Spinal cord (tissue), 10 donors: Measurements from ENCODE around the gene MORF4L2. TPM values are rescaled to one million over a fixed set of nuclear protein-coding genes. Genes with fewer than 3 reads are reported as not detected.

Experiments used
- DNase-seq, 6 donors: peaks; one replicate each; pipeline versions ENCODE4 v3.0.0 to v3.0.0-alpha.2; 2013 to 2015; ENCODE audit warnings: low spot score in 6 of 6, low read depth in 4 of 6
- H3K27ac ChIP-seq: one replicate; pipeline ENCODE4 v1.5.1; 2013; ENCODE audit warnings: low read depth, low read length, control low read depth
- H3K27me3 ChIP-seq: one replicate; pipeline ENCODE4 v1.6.1; 2013; ENCODE audit warnings: low read length; ENCODE audit not compliant: control insufficient read depth, insufficient read depth
- H3K36me3 ChIP-seq: one replicate; pipeline ENCODE4 v1.6.1; 2013; ENCODE audit warnings: low read length; ENCODE audit not compliant: control insufficient read depth, insufficient read depth
- H3K4me1 ChIP-seq: one replicate; pipeline ENCODE4 v1.6.1; 2013; ENCODE audit warnings: low read length; ENCODE audit not compliant: control insufficient read depth, insufficient read depth
- H3K4me3 ChIP-seq: one replicate; pipeline ENCODE4 v1.5.1; 2013; ENCODE audit warnings: low read depth, low read length, control low read depth
- H3K9me3 ChIP-seq: one replicate; pipeline ENCODE4 v1.6.1; 2013; ENCODE audit warnings: low read length; ENCODE audit not compliant: control insufficient read depth, insufficient read depth
- WGBS: methylation state at CpG from one replicate; pipeline ENCODE4 v1.1.5; 2013; ENCODE audit warnings: missing lambda C conversion rate; ENCODE audit not compliant: insufficient coverage; 5-methylcytosine and 5-hydroxymethylcytosine counted together
- polyA plus RNA-seq, 2 donors: library from polyadenylated mRNA; unstranded; fragments of 120-200 nt; gene quantifications; one replicate each; pipeline ENCODE4 v1.2.1, GENCODE V29; 2013; ENCODE audit not compliant: insufficient read length in 2 of 2
- total RNA-seq, 2 donors: library from RNA; depleted of rRNA in 1 of 2; stranded (reverse); fragments of 120-200 nt in 1 of 2; fragments of >200 nt in 1 of 2; gene quantifications; one replicate each; pipeline versions ENCODE4 v1.2.3 to v1.2.4, GENCODE V29; 2013 to 2014
- donor health status: healthy.

The MORF4L2 gene
- total and polyA plus RNA-seq, 4 donors: 331 to 391 (median 351) TPM

DNA sequence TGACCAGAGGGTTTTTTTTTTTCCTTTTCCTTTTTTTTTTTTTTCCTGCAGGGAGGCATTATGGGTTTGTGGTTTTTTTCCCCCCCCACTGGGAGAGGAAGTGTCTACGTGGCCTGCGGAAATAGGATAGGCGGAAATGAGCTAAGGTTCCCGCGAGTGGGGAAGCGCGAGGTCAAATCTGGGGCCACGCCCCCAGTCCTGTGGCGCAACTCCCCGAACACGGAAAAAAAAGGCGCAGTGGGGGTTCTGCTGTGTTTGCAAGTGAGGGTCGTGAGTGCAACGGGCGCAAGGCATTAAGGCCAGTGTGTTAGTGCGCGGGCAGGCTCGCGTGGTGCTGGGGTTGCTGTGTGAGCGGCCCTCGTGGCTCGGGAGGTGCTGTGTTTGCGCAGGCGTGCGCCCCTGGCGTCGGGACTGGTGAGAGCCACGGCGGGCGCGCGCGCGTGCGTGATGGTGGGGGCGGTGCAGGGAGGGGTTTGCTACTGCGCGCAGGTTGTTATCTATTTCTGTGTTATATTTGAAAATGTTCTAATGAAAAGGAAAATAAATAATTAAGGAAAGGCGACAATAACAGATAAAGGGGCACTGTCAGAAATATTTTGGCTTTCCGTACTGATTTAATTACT is 685 bp upstream of the MORF4L2 start:
- 12% methylated on average over 34 of the region's 40 CpGs for WGBS
- Histone ChIP-seq H3K36me3 (peaks cover 4% of the 10 kb centered on the region), H3K27me3 (peaks cover 11% of the 10 kb centered on the region), H3K27ac (peak overlapping the region; percentile 99), H3K9me3 (no peaks in the 10 kb centered on the region), H3K4me3 (peak overlapping the region; percentile 83), H3K4me1 (no peaks in the 10 kb centered on the region)
- DNase-seq: peak in 5 of 6 donors; percentile 69 to 94 (median 80)

DNA sequence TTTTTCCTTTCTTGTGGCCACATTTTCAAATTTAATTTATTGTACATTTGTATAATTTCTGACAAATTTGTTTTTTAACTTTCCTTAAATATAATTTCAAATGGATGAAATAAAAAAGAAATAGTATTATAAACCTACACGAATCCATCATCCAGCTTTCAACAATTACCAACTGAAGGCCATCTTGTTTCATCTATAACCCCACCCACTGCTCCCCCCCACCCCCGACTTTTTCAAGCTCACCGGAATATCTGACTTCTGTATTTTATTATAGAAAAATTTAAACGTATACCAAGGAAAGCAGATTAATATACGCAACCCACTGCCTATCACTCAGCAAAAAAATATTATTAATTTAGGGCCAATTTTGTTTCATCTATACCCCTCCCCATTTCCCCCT is 1.1 kb downstream of the MORF4L2 start:
- WGBS: no CpG with 5 or more reads among the region's 5 CpGs
- DNase-seq: peak in 1 of 6 donors; percentile 8

DNA sequence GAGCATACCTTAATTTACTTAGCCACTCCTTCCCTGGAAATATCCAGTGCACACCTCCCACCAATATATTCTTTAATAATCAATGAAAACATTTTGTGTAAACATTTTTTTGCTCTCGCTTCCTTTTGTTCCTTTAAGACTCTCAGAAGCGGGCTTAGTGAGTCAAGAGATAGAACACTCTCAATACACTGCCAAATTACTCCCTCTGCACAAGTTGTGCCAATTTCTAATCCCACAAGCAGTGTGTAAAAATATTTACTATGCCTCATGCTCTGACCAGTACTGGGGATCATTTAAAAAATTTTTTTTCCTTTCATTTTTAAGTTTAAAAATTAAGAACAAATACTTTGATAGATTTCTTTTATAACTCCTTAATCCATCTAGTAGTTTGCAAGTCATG is 5.1 kb downstream of the MORF4L2 start:
- Histone ChIP-seq H3K4me1 (no peaks in the 10 kb centered on the region), H3K9me3 (no peaks in the 10 kb centered on the region), H3K27me3 (peaks cover 3% of the 10 kb centered on the region), H3K27ac (no peak overlapping the region), H3K36me3 (peaks cover 4% of the 10 kb centered on the region), H3K4me3 (no peak overlapping the region)
- no peak for DNase-seq
- no CpG with 5 or more reads among the region's 2 CpGs for WGBS

More for the DNA sequence above, 1.1 kb downstream of the MORF4L2 start:
- Histone ChIP-seq H3K9me3 (no peaks in the 10 kb centered on the region), H3K4me3 (peak overlapping the region; percentile 83), H3K36me3 (peaks cover 4% of the 10 kb centered on the region), H3K27me3 (peaks cover 3% of the 10 kb centered on the region), H3K4me1 (no peaks in the 10 kb centered on the region), H3K27ac (peak overlapping the region; percentile 99)

GRCh38 chrX:103678199-103678993 is 8.1 kb downstream of the MORF4L2 start:
- DNase-seq: no peak
- H3K36me3 ChIP-seq: no peaks in the 10 kb centered on the region
- WGBS: 91% methylated on average over 4 of the region's 5 CpGs
- H3K4me1 ChIP-seq: no peaks in the 10 kb centered on the region
- no peak overlapping the region for H3K4me3 ChIP-seq
- H3K27me3 ChIP-seq: no peaks in the 10 kb centered on the region
- no peak overlapping the region for H3K27ac ChIP-seq
- H3K9me3 ChIP-seq: no peaks in the 10 kb centered on the region

DNA sequence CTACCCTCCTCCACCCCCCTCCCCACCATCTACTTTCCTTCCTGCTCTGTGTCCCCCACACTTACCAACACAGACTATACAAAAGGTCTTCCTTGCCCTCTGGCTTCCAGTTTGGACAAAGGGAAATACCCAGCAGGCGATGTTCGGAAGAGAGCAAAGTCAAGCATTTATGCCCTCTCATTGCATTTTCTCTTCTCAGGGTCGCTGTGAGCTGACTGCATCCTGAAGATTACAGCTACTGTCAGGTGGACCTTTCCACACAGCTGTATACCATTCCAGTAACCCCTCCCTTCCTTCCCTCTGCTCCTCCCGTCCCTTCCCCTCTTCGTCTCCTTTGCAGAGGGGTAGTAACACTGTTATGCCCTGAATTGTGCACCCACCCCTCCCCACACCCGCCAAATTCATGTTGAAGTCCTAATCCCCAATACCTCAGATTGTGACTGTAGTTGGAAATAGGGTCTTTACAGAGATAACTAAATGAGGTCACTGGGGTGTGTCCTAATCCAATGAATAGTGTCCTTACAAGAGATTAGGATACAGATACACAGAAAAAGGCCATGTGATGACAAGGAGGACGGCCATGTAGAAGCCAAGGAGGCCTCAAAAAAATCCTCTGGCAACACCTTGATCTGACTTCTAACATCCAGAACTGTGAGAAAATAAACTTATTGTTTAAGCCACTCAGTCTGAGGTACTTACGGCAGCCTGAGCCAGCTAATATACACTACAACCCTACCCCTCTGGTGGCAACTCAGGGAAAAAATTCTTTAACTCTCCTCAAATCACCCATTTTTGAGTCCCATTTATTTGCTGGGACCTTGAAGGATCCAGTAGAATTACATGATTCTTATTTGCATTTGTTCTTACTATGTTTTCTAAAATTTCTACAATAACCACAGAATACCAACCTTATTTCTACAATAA is 11.7 kb downstream of the MORF4L2 start:
- DNase-seq: no peak
- no peaks in the 10 kb centered on the region for H3K27me3 ChIP-seq
- H3K36me3 ChIP-seq: no peaks in the 10 kb centered on the region
- H3K4me3 ChIP-seq: no peak overlapping the region
- no peaks in the 10 kb centered on the region for H3K9me3 ChIP-seq
- 61% methylated on average over 5 of the region's 8 CpGs for WGBS
- H3K4me1 ChIP-seq: no peaks in the 10 kb centered on the region
- H3K27ac ChIP-seq: no peak overlapping the region

- H3K27me3 ChIP-seq: peaks cover 2% of the 10 kb centered on the region
- no peak overlapping the region for H3K27ac ChIP-seq
- H3K4me1 ChIP-seq: no peaks in the 10 kb centered on the region
- H3K9me3 ChIP-seq: no peaks in the 10 kb centered on the region
- no CpG with 5 or more reads among the region's 1 CpG for WGBS
- no peak overlapping the region for H3K4me3 ChIP-seq
- DNase-seq: no peak
- no peaks in the 10 kb centered on the region for H3K36me3 ChIP-seq
Measured at GRCh38 chrX:103669745-103670144, 16.8 kb downstream of the MORF4L2 start.

DNA sequence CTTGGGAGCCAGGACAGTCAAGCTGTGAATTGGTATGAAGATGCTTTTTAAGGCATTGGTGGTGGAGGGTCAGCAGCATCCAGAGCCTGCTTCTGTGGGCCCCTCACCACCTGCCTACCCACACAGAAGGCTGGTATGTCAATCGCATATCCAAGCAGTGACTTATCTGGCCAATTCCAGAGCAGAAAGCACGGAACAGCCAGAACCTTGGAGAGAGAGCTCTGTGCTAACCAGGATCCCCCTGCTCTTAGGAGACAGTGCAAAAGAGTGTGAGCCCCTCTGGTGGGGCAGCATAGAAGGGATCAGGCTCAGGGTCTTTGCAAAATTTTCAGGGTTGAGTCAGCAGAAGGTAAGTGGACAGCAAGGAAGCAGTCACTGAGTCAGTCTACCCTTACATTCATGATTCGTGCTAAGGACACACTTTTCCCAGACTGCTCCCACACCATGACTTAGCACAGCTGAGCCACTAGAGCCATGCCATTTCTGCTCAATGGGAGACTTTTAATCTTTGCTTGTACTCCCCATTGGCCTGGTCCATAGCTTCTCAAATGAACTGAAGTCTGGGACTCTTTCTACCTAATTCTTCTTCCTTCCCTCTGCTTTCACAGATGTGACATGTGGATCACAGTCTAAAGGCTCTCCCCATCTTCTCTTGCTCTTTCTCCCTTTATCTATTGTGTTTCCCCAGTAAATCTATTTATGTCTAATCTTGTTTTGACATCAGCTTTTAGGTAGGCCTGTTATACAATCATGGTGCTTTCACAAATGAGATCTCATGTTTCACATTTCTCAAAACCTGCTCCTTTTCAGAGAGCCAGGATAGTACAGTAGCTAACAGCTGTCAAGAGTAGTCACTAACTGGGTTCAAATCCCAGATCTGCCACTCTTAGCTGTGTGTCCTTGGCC is 20.0 kb downstream of the MORF4L2 start:
- DNase-seq: no peak
- H3K27me3 ChIP-seq: peaks cover 10% of the 10 kb centered on the region
- WGBS: 82% methylated on average over 3 of the region's 3 CpGs
- H3K27ac ChIP-seq: no peak overlapping the region
- H3K4me1 ChIP-seq: peaks cover 5% of the 10 kb centered on the region
- no peak overlapping the region for H3K4me3 ChIP-seq
- H3K9me3 ChIP-seq: no peaks in the 10 kb centered on the region
- no peaks in the 10 kb centered on the region for H3K36me3 ChIP-seq

DNA sequence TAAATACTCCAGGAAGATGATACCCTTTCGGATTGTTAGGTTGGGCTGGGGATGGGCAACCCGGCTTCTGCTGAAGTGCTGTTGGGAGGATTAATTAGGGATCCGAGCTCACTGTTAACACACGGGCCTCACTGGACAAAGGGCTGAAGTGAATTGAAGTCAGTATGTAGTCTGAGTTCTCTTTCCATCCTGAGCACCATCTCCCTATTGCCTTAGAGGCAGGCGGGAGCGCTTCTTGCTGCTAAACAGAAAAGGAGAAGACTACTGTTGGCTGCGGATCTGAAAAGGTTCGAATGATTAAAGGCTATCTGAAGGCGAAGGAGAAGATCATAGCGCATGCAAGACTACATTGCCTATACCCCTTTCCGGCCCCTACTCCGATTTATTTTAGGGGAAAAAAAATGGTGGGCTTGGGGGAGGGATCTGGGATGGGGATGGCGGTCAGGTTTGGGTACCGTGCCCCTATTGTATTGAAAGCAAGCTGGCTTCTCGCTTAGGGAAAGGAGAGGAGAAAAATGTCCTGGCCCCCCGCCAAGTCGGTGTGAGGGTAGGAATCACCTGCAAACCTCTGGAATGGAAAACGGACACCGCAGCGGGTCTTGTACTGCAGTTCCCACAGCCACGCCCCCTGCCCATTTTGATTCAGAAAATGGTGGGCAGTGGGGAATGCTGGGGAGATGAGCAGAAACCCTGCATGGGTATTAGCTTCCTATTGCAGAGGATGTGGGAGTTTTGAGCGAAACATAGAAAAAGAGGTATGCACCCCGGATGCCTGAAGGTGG is 22.3 kb downstream of the MORF4L2 start:
- Histone ChIP-seq H3K4me1 (peaks cover 5% of the 10 kb centered on the region), H3K36me3 (no peaks in the 10 kb centered on the region), H3K27me3 (peaks cover 10% of the 10 kb centered on the region), H3K9me3 (no peaks in the 10 kb centered on the region), H3K27ac (peak overlapping the region; percentile 19), H3K4me3 (peak overlapping the region; percentile 27)
- DNase-seq: peak in 2 of 6 donors; percentile 28 to 79
- WGBS: 22% methylated on average over 15 of the region's 23 CpGs
